VCaP (cell line): ENCODE data around the gene ARHGEF38.
A peak's percentile ranks its signal among the peaks of the same experiment; 100 is the strongest.

Source experiments
- H3K27ac ChIP-seq: fragments of 450-650 bp; 2 replicates; pipeline ENCODE4 v1.5.1; 2017
- CTCF ChIP-seq: fragments of 450-650 bp; conservative IDR thresholded peaks from 2 replicates; pipeline ENCODE4 v1.5.1; 2017; ENCODE audit warnings: mild to moderate bottlenecking, moderate library complexity

ARHGEF38 gene

GRCh38 chr4:105607876-105608275 lies 55.5 kb downstream of the ARHGEF38 start:
- peak overlapping the region; percentile 94; the same call in 1 of the 2 replicates for H3K27ac ChIP-seq
- no peak for TF ChIP-seq CTCF

GRCh38 chr4:105609819-105610218 lies 57.4 kb downstream of the ARHGEF38 start:
- peak overlapping the region; percentile 94 for H3K27ac ChIP-seq

GRCh38 chr4:105613306-105613705 lies 60.9 kb downstream of the ARHGEF38 start:
- TF ChIP-seq CTCF = no peak

GRCh38 chr4:105619188-105619931 lies 66.9 kb downstream of the ARHGEF38 start:
- no peak for TF ChIP-seq CTCF
- H3K27ac ChIP-seq = peak overlapping the region; percentile 94

More at GRCh38 chr4:105613306-105613705, 60.9 kb downstream of the ARHGEF38 start:
- peak overlapping the region; percentile 94 for H3K27ac ChIP-seq

GRCh38 chr4:105620640-105621323 lies 68.4 kb downstream of the ARHGEF38 start:
- H3K27ac ChIP-seq = peak overlapping the region; percentile 94
- no peak for TF ChIP-seq CTCF

- TF ChIP-seq CTCF = no peak
- peak overlapping the region; percentile 94; the same call in 1 of the 2 replicates for H3K27ac ChIP-seq
Measured at GRCh38 chr4:105622269-105622668, 69.8 kb downstream of the ARHGEF38 start.

GRCh38 chr4:105623099-105623498 lies 70.7 kb downstream of the ARHGEF38 start:
- H3K27ac ChIP-seq = no peak overlapping the region
- no peak for TF ChIP-seq CTCF

- no peak for TF ChIP-seq CTCF
- H3K27ac ChIP-seq = no peak overlapping the region
Measured at GRCh38 chr4:105624530-105624929, 72.1 kb downstream of the ARHGEF38 start.
